ENCODE measurements around the gene DAB1.
"Not testable (repeated sequence)": the region's sequence is repeated elsewhere in the genome, so short reads cannot be mapped to it uniquely, and the experiment has no call there.

DAB1 gene

DNA sequence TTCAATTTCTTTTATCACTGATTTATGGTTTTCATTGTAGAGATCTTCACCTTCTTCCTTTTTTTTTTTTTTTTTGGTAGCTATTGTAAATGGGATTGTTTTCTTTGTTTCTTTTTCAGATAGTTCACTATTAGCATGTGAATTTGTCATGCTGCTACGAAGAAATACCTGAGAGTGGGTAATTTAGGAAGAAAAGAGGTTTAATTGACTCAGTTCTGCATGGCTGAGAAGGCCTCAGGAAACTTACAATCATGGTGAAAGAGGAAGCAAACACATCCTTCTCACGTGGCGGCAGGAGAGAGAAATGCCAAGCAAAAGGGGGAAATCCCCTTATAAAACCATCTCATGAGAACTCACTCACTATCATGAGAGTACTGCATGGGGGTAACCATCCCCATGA lies 66.4 kb downstream of the DAB1 start:
- DNase-seq, result no peak

DNA sequence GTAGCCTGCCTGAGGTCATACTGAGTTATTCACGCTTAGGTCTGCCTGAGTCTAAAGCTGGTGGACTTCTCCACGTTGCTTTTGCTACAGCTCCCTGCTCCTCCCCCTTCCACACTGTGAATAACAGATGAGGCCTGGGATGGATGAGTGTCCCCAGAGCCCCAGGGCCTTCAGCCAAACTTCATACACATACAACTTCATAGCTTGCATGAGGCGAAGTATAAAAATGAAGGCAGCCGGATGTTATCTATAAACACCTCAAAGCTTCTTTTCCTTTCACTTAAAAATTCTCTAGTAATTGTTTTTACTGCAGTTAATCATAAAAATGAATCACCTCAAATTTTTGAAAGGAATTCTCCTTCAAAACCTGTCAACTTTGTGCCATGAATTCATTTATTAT lies 70.2 kb downstream of the DAB1 start:
- DNase-seq, result no peak

DNA sequence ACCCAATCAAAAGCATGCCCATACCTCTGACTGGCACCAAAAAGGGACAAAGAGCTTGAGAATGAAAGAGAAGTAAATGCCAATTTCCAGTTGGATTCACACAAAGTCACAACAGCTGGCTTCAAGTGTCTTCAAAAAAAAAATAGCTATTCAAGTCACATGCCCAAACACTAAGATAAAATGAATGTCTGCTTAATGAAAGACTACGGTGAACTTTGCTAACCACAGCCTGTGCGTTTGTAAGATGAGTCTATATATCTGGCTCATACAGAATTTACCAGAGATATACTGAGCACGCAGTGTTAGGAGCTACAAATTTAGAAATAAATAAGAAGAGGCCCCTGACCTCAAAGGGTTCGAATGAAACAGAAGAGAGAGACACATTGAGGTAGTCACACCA lies 73.2 kb downstream of the DAB1 start:
- no peak for DNase-seq

DNA sequence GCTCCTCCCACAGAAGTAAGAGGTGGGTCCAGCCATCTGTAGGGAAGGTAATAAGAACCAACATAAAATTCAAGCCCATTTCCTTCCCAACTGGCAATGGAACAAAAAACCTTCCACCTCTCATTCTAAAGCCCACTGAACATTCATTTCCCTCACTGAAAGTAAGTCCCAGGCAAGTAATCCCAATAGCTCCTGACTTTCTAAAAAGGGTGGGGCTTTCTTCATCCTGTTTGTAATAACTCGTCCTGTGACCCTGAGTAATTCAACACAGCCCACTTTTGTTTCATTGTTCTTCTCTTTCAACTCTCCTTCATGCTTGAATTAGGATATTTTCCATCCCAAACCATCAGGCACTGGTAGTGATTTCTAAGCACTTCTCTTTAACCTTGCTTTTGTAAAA lies 74.9 kb downstream of the DAB1 start:
- no peak for DNase-seq

DNA sequence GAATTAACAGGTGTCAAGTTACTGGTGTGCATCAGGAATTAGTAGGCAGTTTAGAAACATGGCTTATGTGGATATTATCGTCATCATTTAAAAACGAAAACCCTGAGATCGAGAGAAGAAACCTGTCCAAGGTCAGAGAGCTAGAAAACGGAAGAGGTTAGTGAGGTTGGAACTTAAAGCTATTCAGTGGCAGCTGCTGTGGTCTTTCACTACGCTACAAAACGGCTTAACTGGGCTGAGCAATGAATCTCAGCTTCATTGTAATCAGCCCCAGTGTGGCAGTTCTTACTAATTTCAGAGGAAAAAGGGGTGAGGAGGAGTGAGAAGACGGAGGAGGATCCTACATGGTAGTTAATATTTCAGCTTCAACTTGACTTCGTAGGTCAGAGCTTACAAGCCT lies 77.9 kb downstream of the DAB1 start:
- DNase-seq, result no peak

- DNase-seq, result no peak
Observed at GRCh38 chr1:57344265-57344664, 79.6 kb downstream of the DAB1 start.

GRCh38 chr1:57343298-57343915 lies 80.5 kb downstream of the DAB1 start:
- DNase-seq, result not testable (repeated sequence)

- DNase-seq, result no peak
Observed at GRCh38 chr1:57341721-57342120, 82.1 kb downstream of the DAB1 start.

DNA sequence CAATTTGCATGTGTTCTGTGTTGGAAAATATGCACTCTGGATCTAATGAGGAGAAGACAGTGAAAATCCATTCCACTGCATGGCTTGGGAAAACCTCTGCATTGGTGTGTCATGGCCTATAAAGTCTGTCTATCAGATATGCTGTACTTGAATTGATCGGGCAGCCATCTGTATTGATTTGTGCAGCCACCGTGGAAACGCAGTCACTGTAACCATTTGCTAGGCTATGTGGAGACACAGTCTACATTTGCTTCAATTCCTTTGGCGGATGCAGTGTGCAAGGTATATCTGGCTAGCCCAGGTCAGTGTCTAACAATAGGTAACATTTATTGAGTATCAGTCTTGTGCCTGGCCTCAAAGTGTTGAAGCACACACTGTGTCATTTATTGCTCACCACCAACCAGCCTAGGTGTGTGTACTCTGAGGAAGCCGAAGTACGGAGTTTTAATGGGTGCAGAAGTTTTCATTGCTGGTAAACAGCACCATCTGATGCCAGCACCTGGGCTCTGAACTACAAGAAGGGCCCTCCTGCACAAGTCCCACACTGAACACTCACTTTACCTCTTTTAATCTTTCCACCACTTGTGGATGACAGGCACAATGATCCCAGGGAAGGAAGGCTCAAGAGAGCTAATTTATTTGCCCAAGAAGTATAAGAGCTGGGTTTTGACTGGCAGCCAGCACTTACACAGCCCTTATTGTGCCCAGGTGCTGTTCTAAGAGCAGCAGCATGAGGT lies 83.4 kb downstream of the DAB1 start:
- DNase-seq, result no peak

- no peak for DNase-seq
Observed at GRCh38 chr1:57337623-57338022, 86.2 kb downstream of the DAB1 start.

- DNase-seq, result no peak
Observed at GRCh38 chr1:57336793-57337192, 87.1 kb downstream of the DAB1 start.

DNA sequence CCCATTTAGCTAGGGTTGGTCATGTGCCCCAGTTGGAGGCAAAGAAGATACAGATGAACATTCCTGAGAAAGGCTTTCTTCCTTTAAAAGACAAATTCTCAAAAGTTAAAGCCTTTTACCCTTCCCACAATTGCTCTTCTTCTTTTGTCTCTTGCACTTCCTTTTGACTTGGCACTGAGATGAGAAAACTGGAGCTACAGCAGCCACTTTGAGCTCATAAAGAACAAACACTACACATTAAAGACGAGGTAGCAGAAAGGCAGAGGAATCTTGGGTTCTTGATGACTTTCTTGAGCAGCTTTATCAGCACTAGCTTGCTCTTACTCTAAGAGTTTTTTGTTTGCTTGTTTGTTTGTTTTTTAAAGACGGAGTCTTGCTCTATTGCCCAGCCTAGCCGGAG lies 92.2 kb downstream of the DAB1 start:
- DNase-seq, result no peak

- no peak for DNase-seq
Observed at GRCh38 chr1:57329937-57330336, 93.9 kb downstream of the DAB1 start.

DNA sequence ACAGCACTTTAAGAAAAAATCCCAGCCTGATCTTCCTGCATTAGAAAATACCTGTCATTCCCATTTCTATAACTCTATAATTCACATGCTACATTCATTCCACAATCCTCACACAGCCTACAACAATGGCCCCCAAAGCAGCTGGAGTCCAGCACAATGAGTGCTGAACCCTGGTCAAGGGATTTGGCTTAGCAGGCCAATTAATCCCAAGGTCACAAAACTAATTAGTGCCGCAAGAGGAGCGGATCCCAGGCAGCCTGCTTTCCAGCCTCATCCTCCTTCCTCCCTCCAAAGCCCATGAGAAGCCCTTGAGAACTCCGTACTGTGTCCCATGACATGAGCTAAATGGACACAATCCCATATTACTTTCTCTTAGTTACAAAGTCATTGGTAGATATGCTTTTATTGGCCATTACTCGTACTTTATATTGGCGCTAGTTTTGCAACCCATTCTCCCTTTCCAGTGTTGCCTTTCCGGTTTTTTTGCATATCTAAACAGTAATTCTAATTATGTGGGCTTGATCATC lies 94.8 kb downstream of the DAB1 start:
- DNase-seq, result no peak

DNA sequence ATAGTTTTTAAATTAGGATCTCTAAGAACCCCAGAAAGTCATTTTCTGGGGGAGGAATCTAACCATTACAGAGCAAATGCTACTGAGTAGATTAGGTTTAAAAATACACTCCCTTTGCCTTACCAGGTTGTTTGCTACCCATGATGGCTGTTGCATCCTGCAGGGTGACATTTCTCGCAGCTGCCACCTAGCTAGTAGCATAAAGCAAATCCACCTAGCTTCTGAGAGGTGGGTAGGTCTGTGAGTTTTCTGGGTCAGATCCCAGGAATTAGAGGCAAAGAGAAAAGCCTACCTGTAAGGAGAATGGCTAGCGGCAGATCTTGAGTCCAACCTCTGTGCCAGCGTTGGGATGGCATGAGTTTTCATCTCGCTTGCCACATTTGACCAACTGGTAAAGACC lies 95.9 kb downstream of the DAB1 start:
- no peak for DNase-seq

DNA sequence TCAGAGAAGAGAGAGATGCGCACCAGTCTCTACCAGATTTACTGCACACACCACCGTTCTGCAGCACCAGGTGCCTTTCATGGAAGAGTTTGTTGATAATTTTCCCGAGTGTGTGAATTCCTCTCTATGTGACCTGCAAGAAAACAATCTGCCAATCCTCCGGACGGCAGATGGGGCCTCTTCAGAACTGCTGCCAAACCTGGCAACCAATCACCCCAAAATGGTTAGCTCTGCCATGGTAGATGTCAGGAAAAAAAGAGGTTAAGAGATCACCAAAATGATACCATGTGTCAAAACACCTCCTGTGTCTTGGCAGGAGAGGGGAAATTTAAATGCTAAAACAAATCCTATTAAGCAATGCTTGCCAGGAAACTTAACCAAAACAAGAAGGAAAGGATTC lies 96.5 kb downstream of the DAB1 start:
- DNase-seq, result no peak

GRCh38 chr1:57325536-57325935 lies 98.3 kb downstream of the DAB1 start:
- no peak for DNase-seq

GRCh38 chr1:57325117-57325516 lies 98.7 kb downstream of the DAB1 start:
- no peak for DNase-seq

- no peak for DNase-seq
Observed at GRCh38 chr1:57324388-57324787, 99.5 kb downstream of the DAB1 start.

DNA sequence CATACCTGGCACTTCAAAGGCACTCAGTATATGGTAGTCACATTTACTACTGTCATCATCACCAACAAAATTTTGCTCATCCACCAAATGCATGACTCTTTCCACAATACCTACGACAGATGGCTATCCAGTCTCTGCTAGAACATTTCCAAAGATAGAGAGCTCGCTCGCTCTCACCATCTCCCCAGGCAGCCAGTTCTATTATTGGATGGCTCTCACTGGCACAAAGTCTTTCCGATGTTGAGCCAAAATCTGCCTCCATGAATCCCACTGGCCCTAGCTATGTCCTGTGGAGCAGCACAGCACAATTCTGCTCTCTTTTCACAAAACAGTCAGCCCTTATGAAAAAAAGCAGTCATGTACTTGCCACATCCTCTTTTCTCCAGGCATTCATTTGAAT lies 102.1 kb downstream of the DAB1 start:
- no peak for DNase-seq

- DNase-seq, result no peak
Observed at GRCh38 chr1:57319791-57320190, 104.1 kb downstream of the DAB1 start.

DNA sequence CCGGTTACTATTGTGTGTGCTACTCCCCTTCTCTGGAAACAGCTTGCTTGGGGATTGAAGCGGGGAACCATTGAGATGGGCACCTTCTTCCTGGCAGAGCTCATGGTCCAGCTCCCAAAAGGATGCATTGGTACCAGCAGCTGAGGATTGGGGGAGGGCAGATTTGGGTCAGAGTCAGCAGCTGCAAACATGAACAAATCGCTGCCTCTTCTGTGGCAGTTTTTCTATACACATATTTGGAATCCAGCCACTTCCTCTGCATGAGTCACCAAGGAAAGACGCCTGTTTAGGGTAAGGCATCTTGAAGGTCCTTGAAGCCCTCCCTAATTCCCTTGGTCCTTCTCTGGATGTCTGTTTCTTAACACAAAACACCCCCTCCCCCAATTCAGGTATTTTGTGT lies 104.7 kb downstream of the DAB1 start:
- DNase-seq, result no peak

GRCh38 chr1:57316861-57317260 lies 107.0 kb downstream of the DAB1 start:
- DNase-seq, result no peak

- no peak for DNase-seq
Observed at GRCh38 chr1:57316291-57316690, 107.6 kb downstream of the DAB1 start.

GRCh38 chr1:57312869-57313268 lies 111.0 kb downstream of the DAB1 start:
- no peak for DNase-seq

All from NCI-H69 (cell line).